Colonic mucosa (tissue), 4 donors: Measurements from ENCODE around the gene ZNF296. TPM values are rescaled to one million over a fixed set of nuclear protein-coding genes. Genes with fewer than 3 reads are reported as not detected.

Experiments
- DNase-seq: peaks from one replicate; pipeline ENCODE4 v3.0.0-alpha.2; 2020
- H3K27ac ChIP-seq: fragments of 200-600 bp; one replicate; pipeline ENCODE4 v1.8.0; 2021
- H3K27me3 ChIP-seq: fragments of 200-600 bp; one replicate; pipeline ENCODE4 v1.8.0; 2021
- H3K36me3 ChIP-seq: fragments of 200-600 bp; one replicate; pipeline ENCODE4 v1.8.0; 2021
- H3K4me1 ChIP-seq: fragments of 200-600 bp; one replicate; pipeline ENCODE4 v1.8.0; 2021; ENCODE audit warnings: mild to moderate bottlenecking
- H3K4me3 ChIP-seq: fragments of 200-600 bp; one replicate; pipeline ENCODE4 v1.8.0; 2021
- H3K9ac ChIP-seq, 2 donors: one replicate each; pipeline ENCODE4 v1.7.0; 2013; ENCODE audit warnings: control low read depth in 2 of 2, low read depth in 2 of 2, low read length in 2 of 2
- H3K9me3 ChIP-seq: fragments of 200-600 bp; one replicate; pipeline ENCODE4 v1.8.0; 2021
- intact Hi-C: fragments of 100-400 bp; cut with DNase I; formaldehyde crosslinking; loops from one replicate; pipeline ENCODE4 v1.14.1; 2022
- total RNA-seq, 2 donors: library from RNA; stranded (reverse); fragmentation: NEBNext Ultra II Directional in 1 of 2; extraction: Animal tissue kit (Norgen Biotek cat#: 25700) in 1 of 2; gene quantifications; one replicate each; pipeline ENCODE4 v1.2.1, GENCODE V29; 2021
- TF ChIP-seq, protein P1 (sequence below): fragments of 200-600 bp; IDR thresholded peaks from one replicate; pipeline ENCODE4 v1.8.0; 2022; ENCODE audit warnings: antibody characterized with exemption, mild to moderate bottlenecking
- donor health status: healthy.
- donor health status: DM: no; HTN: no; CAD: no.
- donor health status: DM: no; HTN: no; CAD: no.

ZNF296 gene
- total RNA-seq, 2 donors from 2014 or later = 3.4 to 7.0 TPM

DNA sequence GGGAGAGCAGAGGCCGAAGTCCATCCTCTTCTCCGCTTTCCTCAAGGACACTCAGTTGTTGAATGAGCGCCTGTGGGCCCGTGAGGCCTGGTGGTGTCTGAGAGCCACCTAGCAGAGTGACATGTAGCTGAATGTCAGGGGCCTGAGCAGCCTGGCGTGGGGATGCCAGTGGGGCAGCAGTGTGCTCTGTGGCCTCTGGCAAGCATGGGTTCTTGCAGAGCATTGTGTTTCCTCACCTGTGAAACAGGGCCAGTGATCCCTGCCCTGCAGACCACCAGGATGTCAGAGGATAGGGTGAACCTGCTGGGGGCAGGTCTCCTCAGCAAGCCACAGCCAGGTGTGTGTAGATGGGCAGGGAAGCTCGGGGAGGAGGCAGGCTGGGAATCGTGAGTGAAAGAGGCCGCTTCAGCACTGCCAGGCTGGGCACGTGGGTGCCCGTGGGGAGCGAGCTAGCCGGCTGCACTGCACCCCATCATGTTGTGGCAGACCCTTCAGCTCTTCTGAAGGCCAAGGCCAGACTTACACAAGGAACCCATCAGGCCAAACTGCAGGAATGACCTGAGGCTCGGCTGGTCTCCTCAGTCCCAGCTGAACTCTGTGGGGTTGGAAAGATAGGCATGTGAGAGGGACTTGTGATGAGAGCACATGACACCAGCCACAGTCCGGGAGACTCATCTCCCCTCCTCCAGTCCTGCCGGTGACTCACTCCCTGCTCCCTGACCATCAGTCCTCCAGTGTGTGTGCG is 21.7 kb upstream of the ZNF296 start:
- no peaks in the 10 kb centered on the region for H3K36me3 ChIP-seq
- TF ChIP-seq, protein P1, sequence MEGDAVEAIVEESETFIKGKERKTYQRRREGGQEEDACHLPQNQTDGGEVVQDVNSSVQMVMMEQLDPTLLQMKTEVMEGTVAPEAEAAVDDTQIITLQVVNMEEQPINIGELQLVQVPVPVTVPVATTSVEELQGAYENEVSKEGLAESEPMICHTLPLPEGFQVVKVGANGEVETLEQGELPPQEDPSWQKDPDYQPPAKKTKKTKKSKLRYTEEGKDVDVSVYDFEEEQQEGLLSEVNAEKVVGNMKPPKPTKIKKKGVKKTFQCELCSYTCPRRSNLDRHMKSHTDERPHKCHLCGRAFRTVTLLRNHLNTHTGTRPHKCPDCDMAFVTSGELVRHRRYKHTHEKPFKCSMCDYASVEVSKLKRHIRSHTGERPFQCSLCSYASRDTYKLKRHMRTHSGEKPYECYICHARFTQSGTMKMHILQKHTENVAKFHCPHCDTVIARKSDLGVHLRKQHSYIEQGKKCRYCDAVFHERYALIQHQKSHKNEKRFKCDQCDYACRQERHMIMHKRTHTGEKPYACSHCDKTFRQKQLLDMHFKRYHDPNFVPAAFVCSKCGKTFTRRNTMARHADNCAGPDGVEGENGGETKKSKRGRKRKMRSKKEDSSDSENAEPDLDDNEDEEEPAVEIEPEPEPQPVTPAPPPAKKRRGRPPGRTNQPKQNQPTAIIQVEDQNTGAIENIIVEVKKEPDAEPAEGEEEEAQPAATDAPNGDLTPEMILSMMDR = no peak
- intact Hi-C loops = no loop called here
- H3K9ac ChIP-seq = no peak overlapping the region
- peak; percentile 48 for DNase-seq
- peaks cover 18% of the 10 kb centered on the region for H3K4me1 ChIP-seq
- H3K9me3 ChIP-seq = no peaks in the 10 kb centered on the region
- H3K27me3 ChIP-seq = no peaks in the 10 kb centered on the region
- no peak overlapping the region for H3K27ac ChIP-seq
- H3K4me3 ChIP-seq = no peak overlapping the region

DNA sequence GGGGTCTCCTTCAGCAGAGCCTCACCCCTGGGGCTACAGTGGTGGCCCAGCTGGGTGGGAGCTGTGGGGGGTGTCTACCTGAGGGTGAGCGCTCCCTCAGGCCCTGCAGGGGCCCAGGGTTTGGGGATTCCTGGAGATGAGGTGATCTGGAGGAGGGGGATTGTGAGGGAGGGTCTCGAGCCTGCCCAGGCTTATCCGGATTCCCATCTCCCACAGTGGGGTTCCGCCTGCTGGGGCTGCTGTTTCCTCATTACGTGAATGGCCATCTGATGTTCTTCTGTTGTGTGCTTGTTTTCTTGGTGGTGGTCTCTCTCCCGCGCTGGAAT is 21.1 kb upstream of the ZNF296 start:
- no peak for DNase-seq
- no peak overlapping the region for H3K9ac ChIP-seq
- H3K4me3 ChIP-seq = no peak overlapping the region
- peaks cover 18% of the 10 kb centered on the region for H3K4me1 ChIP-seq
- no peak overlapping the region for H3K27ac ChIP-seq
- TF ChIP-seq, protein P1 = no peak
- no peaks in the 10 kb centered on the region for H3K27me3 ChIP-seq
- intact Hi-C loops = no loop called here
- no peaks in the 10 kb centered on the region for H3K36me3 ChIP-seq
- no peaks in the 10 kb centered on the region for H3K9me3 ChIP-seq

DNA sequence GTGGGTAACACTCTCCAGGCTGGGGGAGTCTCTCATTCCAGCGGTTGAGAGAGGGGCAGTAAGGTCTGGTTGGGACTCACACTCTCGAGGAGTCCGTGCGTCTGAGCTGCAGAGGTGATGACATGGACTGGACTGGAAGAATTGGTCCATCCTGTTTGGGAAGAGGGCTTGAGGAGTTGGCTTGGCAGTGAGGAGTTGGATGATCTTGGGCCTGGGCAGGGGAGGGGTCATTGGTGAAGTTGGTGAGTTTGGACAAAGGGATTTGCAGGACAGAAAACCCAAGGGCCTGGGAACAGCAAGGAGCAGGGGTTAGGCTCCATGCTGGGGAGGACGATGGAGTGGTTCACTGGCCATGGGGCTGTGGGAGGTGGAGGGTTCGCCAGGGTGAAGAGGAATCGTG is 20.4 kb upstream of the ZNF296 start:
- Histone ChIP-seq H3K4me3 (no peak overlapping the region), H3K27ac (no peak overlapping the region), H3K9ac (no peak overlapping the region), H3K9me3 (no peaks in the 10 kb centered on the region), H3K4me1 (peaks cover 18% of the 10 kb centered on the region), H3K36me3 (no peaks in the 10 kb centered on the region), H3K27me3 (no peaks in the 10 kb centered on the region)
- intact Hi-C loops = no loop called here
- no peak for DNase-seq
- TF ChIP-seq, protein P1 = no peak

DNA sequence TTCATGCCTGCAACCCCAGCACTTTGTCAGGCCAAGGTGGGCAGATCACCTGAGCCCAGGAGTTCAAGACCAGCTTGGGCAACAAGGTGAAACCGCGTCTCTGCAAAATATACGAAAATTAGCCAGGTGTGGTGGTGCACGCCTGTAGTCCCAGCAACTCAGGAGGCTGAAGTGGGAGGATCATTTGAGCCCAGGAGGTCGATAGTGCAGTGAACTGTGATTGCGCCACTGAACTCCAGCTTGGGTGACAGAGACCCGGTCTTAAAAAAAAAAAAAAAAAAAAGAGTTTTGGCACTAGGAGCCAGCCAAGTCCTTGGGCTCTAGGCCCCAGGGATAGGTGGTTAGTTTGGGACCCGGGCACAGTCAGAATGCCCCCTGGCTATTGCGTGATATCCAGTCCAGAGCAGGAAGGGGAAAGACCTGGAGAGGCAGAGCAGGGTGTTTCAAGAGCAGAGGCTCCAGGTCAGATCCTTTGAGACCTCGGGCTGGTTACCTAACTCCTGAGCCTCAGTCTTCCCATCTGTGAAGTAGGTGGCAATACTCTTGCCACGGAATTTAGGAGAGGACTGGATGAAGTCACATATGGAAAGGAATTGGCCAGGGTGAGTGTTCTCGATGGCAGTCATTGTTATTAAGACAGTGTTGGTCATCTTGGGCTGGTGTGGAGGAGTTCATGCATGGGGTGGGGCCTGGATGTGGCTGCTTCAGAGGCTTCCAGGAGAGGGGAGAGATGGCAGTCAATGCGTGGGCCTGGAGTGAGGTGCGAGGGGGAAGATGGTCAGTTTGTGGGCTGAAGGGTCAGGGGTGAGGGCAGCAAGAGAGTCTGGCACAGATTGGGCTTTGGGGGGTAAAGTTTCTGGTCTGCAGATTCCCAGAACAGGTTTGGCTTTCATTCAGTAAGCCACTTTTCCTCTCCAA is 19.5 kb upstream of the ZNF296 start:
- no peak for DNase-seq
- H3K9ac ChIP-seq = no peak overlapping the region
- TF ChIP-seq, protein P1 = no peak
- intact Hi-C loops = no loop called here
- no peak overlapping the region for H3K4me3 ChIP-seq
- H3K4me1 ChIP-seq = peaks cover 12% of the 10 kb centered on the region
- H3K36me3 ChIP-seq = no peaks in the 10 kb centered on the region
- no peaks in the 10 kb centered on the region for H3K9me3 ChIP-seq
- no peaks in the 10 kb centered on the region for H3K27me3 ChIP-seq
- H3K27ac ChIP-seq = no peak overlapping the region

DNA sequence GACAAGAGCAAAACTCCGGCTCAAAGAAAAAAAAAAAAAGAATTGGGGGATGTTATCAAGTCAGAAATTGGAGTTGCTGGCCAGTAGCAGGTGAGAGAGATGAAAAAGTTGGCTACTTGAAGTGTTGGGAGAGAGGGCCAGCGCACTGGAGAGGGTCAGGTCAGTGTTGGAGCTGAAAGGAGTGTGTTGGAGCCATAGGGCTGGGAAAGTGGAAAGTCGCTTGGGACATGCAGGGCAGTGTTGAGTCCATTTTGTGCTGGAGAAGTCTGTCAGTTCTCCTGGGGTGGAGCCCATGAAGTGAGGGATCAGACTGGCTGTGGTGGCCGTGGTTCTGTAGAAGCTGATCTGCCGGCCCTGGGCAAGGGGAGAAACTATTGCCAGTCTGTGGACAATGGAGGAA is 18.4 kb upstream of the ZNF296 start:
- intact Hi-C loops = no loop called here
- Histone ChIP-seq H3K9ac (peak overlapping the region in 1 of 2 donors; percentile 27), H3K4me1 (peaks cover 12% of the 10 kb centered on the region), H3K4me3 (peak overlapping the region; percentile 99), H3K27me3 (no peaks in the 10 kb centered on the region), H3K27ac (no peak overlapping the region), H3K9me3 (no peaks in the 10 kb centered on the region), H3K36me3 (no peaks in the 10 kb centered on the region)
- TF ChIP-seq, protein P1 = no peak
- DNase-seq = no peak
